Liver (tissue), 9 donors: ENCODE data around the gene CTSH. TPM values are rescaled to one million over a fixed set of nuclear protein-coding genes. Genes with fewer than 3 reads are reported as not detected.

ENCODE experiments used
- DNase-seq: peaks from one replicate; pipeline ENCODE4 v3.0.0-alpha.2; 2017; ENCODE audit warnings: low spot score
- H3K27ac ChIP-seq, 2 donors: one replicate each; pipeline ENCODE4 v1.7.0; 2013; ENCODE audit warnings: inconsistent platforms in 2 of 2, low read length in 2 of 2, control low read depth in 1 of 2, low read depth in 1 of 2, mild to moderate bottlenecking in 1 of 2
- H3K27me3 ChIP-seq, 4 donors: one replicate each; pipeline versions ENCODE4 v1.6.1 to v1.7.0; 2013; ENCODE audit warnings: low read length in 3 of 4, inconsistent platforms in 1 of 4, mild to moderate bottlenecking in 1 of 4, moderate library complexity in 1 of 4; ENCODE audit not compliant: control insufficient read depth in 4 of 4, insufficient read depth in 4 of 4
- H3K36me3 ChIP-seq, 4 donors: one replicate each; pipeline versions ENCODE4 v1.6.1 to v1.7.0; 2013; ENCODE audit warnings: low read length in 3 of 4, mild to moderate bottlenecking in 3 of 4, low read depth in 1 of 4, moderate library complexity in 1 of 4; ENCODE audit not compliant: control insufficient read depth in 4 of 4, insufficient read depth in 3 of 4
- H3K4me1 ChIP-seq, 4 donors: one replicate each; pipeline versions ENCODE4 v1.6.1 to v1.7.0; 2013; ENCODE audit warnings: low read length in 3 of 4, mild to moderate bottlenecking in 3 of 4, moderate library complexity in 1 of 4; ENCODE audit not compliant: control insufficient read depth in 4 of 4, insufficient read depth in 4 of 4
- H3K4me3 ChIP-seq, 3 donors: one replicate each; pipeline versions ENCODE4 v1.6.1 to v1.7.0; 2013; ENCODE audit warnings: low read length in 3 of 3, control low read depth in 1 of 3, low read depth in 1 of 3, mild to moderate bottlenecking in 1 of 3
- H3K9ac ChIP-seq, 2 donors: one replicate each; pipeline ENCODE4 v1.7.0; 2013; ENCODE audit warnings: low read length in 2 of 2, mild to moderate bottlenecking in 2 of 2, moderate library complexity in 2 of 2, control low read depth in 1 of 2, low read depth in 1 of 2
- H3K9me3 ChIP-seq, 4 donors: one replicate each; pipeline versions ENCODE4 v1.6.1 to v1.7.0; 2013; ENCODE audit warnings: low read length in 3 of 4; ENCODE audit not compliant: control insufficient read depth in 4 of 4
- EGR1 ChIP-seq, 2 donors: IDR thresholded peaks; 2 replicates each; pipeline ENCODE4 v1.6.1; 2016 to 2018; ENCODE audit warnings: antibody characterized with exemption in 2 of 2, low read depth in 2 of 2
- FOXA1 ChIP-seq: IDR thresholded peaks from 2 replicates; pipeline ENCODE4 v1.6.1; 2016; ENCODE audit warnings: antibody characterized with exemption
- FOXA2 ChIP-seq: IDR thresholded peaks from 2 replicates; pipeline ENCODE4 v1.6.1; 2016; ENCODE audit warnings: antibody characterized with exemption
- GABPA ChIP-seq, 2 donors: IDR thresholded peaks in 1 of 2; conservative IDR thresholded peaks in 1 of 2; 2 replicates each; pipeline ENCODE4 v1.6.1; 2016; ENCODE audit warnings: antibody characterized with exemption in 2 of 2, mild to moderate bottlenecking in 1 of 2, moderate library complexity in 1 of 2
- HNF4A ChIP-seq, 2 donors: conservative IDR thresholded peaks; 2 replicates each; pipeline ENCODE4 v1.6.1; 2016; ENCODE audit warnings: antibody characterized with exemption in 2 of 2, mild to moderate bottlenecking in 2 of 2
- HNF4G ChIP-seq: IDR thresholded peaks from 2 replicates; pipeline ENCODE4 v1.6.1; 2016; ENCODE audit warnings: antibody characterized with exemption
- JUND ChIP-seq, 2 donors: IDR thresholded peaks; 2 replicates each; pipeline ENCODE4 v1.6.1; 2016; ENCODE audit warnings: antibody characterized with exemption in 2 of 2
- NR2F2 ChIP-seq: IDR thresholded peaks from 2 replicates; pipeline ENCODE4 v1.6.1; 2016; ENCODE audit warnings: antibody characterized with exemption
- RAD21 ChIP-seq, 2 donors: IDR thresholded peaks; 2 replicates each; pipeline ENCODE4 v1.6.1; 2016; ENCODE audit warnings: antibody characterized with exemption in 2 of 2, mild to moderate bottlenecking in 2 of 2
- RXRA ChIP-seq, 2 donors: IDR thresholded peaks; 2 replicates each; pipeline ENCODE4 v1.6.1; 2017 to 2018; ENCODE audit warnings: antibody characterized with exemption in 2 of 2, mild to moderate bottlenecking in 1 of 2
- SP1 ChIP-seq: IDR thresholded peaks from 2 replicates; pipeline ENCODE4 v1.6.1; 2018; ENCODE audit warnings: antibody characterized with exemption, mild to moderate bottlenecking
- TAF1 ChIP-seq: conservative IDR thresholded peaks from 2 replicates; pipeline ENCODE4 v1.6.1; 2016; ENCODE audit warnings: antibody characterized with exemption, mild to moderate bottlenecking
- YY1 ChIP-seq: IDR thresholded peaks from 2 replicates; pipeline ENCODE4 v1.6.1; 2016; ENCODE audit warnings: antibody characterized with exemption, mild to moderate bottlenecking
- WGBS: extraction: QIAGEN DNeasy Blood & Tissue Kit; methylation state at CpG from one replicate; pipeline ENCODE4 v1.1.7; 2013; 5-methylcytosine and 5-hydroxymethylcytosine counted together
- polyA plus RNA-seq, 2 donors: library from polyadenylated mRNA; stranded (reverse) in 1 of 2; unstranded in 1 of 2; fragments of 200-250 nt in 1 of 2; fragments of >200 nt in 1 of 2; fragmentation: Nextera tagmentation in 1 of 2; extraction: Ambion mirVana in 1 of 2; gene quantifications; one replicate each; pipeline versions ENCODE4 v1.2.1 to v1.2.3, GENCODE V29; 2013 to 2015
- total RNA-seq, 2 donors: library from RNA; depleted of rRNA; stranded (reverse); fragments of >200 nt; gene quantifications; one replicate each; pipeline ENCODE4 v1.2.3, GENCODE V29; 2014
- TF ChIP-seq, protein P1 (sequence below): IDR thresholded peaks from 2 replicates; pipeline ENCODE4 v1.6.1; 2016; ENCODE audit warnings: antibody characterized with exemption
- TF ChIP-seq, protein P2 (sequence below): IDR thresholded peaks from 2 replicates; pipeline ENCODE4 v1.6.1; 2016; ENCODE audit warnings: antibody characterized with exemption
- donor health status: healthy.
- donor health status: healthy.
- donor health status: healthy.
- donor health status: healthy.
- donor health status: healthy.

CTSH gene
- total and polyA plus RNA-seq, 4 donors: 46.3 to 162 (median 95.8) TPM

DNA sequence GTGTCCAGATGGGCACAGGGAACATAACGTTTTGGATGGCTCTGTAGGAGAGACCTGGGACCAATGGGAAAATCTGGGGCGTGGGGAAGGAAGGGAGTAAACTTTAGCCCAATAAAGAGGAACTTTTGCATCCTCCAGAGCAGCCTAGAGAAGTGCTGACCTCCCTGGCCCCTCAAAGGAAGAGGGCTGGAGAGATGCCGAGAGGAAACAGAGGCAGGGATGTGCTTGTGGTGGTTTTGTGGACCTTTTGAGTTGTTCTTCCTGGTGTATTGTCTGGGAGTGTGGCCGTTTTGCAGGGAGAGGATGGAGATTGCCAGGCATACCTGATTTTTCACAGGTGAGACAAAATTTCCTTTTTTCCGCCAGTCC lies 10.2 kb downstream of the CTSH start (continued):
- TF ChIP-seq, protein P1, sequence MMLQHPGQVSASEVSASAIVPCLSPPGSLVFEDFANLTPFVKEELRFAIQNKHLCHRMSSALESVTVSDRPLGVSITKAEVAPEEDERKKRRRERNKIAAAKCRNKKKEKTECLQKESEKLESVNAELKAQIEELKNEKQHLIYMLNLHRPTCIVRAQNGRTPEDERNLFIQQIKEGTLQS: no peak
- TF ChIP-seq TAF1 (no peak), FOXA2 (no peak), RXRA (IDR thresholded peaks at IDR 0.05) (no peak), NR2F2 (no peak)

DNA sequence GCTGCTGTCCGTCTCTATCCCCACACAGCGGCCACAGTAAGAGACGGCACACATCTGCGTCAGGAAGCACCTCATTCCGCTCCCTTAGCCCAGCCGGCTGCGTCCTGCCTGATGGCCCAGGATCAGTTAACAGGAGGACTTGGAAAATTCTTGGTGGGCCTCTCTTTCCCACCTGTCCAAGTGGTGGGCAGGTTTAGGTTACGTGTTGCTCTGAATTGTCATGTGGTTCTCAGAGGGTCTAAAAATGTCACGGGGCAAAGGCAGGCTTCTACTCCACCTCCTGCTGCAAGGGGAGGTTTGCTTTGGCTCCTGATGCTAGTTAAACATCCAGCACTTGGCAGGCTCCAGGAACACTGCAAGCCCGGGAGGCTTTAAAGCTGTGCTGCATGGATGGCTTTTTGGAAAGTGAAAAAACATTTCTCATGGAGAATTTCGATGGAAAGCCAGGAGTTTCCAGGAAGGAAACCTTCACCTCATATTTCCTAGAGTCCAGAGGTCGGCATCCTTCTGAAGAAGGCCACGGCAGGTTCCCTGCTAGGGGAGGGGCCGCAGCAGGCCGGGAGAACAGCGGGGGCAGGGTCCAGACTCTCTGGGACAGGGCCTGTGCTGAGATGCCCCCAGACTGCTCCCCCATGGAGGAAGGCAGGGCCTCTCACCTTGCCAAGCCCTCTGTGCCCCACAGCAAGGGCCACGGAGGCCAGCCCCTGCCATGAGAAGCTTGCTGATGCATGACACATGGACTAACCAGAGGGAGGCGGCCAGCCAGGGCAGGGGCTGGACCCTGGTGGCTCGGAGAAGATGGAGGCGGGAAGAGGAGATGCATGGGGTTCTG lies 10.8 kb downstream of the CTSH start:
- WGBS: 65% methylated on average over 20 of the region's 20 CpGs
- no peaks in the 10 kb centered on the region for H3K27me3 ChIP-seq
- H3K9ac ChIP-seq: no peak overlapping the region
- DNase-seq: no peak
- H3K4me3 ChIP-seq: no peak overlapping the region
- no peak overlapping the region for H3K27ac ChIP-seq
- peaks cover 10 to 30% (median 21%) of the 10 kb centered on the region in 4 donors for H3K4me1 ChIP-seq
- TF ChIP-seq HNF4A (conservative IDR thresholded peaks at IDR 0.05) (peak in 1 of 2 donors; percentile 18), NR2F2 (peak; percentile 51), RXRA (IDR thresholded peaks at IDR 0.05) (peak in 1 of 2 donors; percentile 10), SP1 (no peak), RAD21 (IDR thresholded peaks at IDR 0.05) (peak in 1 of 2 donors; percentile 52)
- TF ChIP-seq, protein P2, sequence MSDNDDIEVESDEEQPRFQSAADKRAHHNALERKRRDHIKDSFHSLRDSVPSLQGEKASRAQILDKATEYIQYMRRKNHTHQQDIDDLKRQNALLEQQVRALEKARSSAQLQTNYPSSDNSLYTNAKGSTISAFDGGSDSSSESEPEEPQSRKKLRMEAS: no peak
- no peaks in the 10 kb centered on the region for H3K9me3 ChIP-seq
- H3K36me3 ChIP-seq: peaks cover 3 to 27% (median 15%) of the 10 kb centered on the region in 4 donors

DNA sequence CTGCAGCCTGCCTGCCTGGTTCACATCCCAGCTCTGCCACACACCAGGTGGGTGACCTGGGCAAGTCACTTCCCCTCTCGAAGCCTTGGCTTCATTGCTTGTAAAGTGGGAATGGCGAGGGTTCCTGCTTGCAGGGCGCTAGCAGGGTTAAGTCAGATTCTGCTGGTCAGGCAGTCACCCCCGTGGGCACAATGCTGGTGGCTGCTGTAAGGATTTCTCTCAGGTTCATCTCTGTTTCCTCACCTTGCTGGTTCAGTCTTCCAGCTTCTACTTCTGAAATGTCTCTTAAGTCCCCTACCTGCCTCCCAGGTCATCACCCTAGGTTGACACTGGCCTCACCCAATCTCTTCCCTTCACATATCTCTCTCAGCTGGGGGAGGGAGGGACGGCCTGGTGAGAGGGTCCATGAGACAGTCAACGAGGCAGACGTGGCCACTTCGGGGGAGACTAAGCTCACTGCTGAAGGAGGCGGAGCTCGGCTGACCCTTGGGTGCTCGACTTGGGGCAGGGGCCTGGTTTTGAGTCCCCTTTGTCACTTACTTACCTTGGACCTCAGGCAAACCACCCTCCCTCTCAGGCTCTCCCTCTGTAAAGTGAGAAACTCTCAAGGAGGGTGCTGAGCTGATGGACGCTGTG lies 11.5 kb downstream of the CTSH start:
- no peak for TF ChIP-seq JUND (IDR thresholded peaks at IDR 0.05)
- no peak for TF ChIP-seq YY1
- TF ChIP-seq EGR1 (IDR thresholded peaks at IDR 0.05; ENCODE audit: low read depth in 2 of 2): no peak
- TF ChIP-seq HNF4G: no peak
- Histone ChIP-seq H3K36me3 (peaks cover 3 to 27% (median 14%) of the 10 kb centered on the region in 4 donors), H3K27me3 (no peaks in the 10 kb centered on the region), H3K27ac (no peak overlapping the region), H3K9me3 (no peaks in the 10 kb centered on the region), H3K4me1 (peaks cover 10 to 30% (median 21%) of the 10 kb centered on the region in 4 donors), H3K9ac (no peak overlapping the region), H3K4me3 (no peak overlapping the region)
- peak; percentile 25 for DNase-seq
- 89% methylated on average over 12 of the region's 12 CpGs for WGBS

DNA sequence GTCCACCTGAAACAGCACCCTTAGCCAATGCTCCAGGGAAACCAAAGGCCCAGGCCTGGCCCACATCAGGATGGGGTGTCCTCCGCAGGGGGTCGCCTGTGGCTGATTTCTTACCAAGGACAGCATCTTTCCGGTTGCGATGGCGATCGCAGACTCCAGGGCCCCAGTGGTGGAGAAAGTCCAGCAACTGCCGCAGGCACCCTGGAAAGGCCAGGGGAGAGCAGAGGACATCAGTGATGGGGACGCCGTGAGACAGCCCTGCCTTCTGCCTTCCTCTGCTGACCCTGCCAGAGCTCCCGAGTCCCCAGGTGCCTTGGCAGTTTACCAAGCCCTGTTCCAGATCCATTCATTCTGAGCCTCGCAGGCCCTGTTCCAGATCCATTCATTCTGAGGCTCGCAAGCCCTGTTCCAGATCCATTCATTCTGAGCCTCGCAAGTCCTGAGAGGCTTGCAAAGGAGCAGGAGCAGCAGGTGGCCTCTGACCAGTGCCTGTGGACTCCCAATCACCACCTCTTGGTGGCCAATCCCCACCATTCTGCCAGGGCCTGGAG lies 12.5 kb downstream of the CTSH start:
- Histone ChIP-seq H3K4me1 (peaks cover 10 to 30% (median 21%) of the 10 kb centered on the region in 4 donors), H3K27ac (no peak overlapping the region), H3K36me3 (peaks cover 3 to 35% (median 16%) of the 10 kb centered on the region in 4 donors), H3K9me3 (no peaks in the 10 kb centered on the region), H3K27me3 (no peaks in the 10 kb centered on the region), H3K4me3 (no peak overlapping the region), H3K9ac (no peak overlapping the region)
- 91% methylated on average over 13 of the region's 13 CpGs for whole genome bisulfite sequencing
- peak; percentile 21 for DNase-seq
- TF ChIP-seq RXRA (IDR thresholded peaks at IDR 0.05) (no peak), FOXA1 (no peak), HNF4G (no peak), YY1 (no peak), HNF4A (conservative IDR thresholded peaks at IDR 0.05) (no peak), FOXA2 (no peak), NR2F2 (no peak), SP1 (no peak), GABPA (IDR thresholded peaks at IDR 0.05 in 1 of 2, conservative IDR thresholded peaks at IDR 0.05 in 1 of 2) (no peak)
- TF ChIP-seq, protein P2: no peak
